CD4-positive, alpha-beta T cell treated with Interleukin-15 for 4 hours (primary cell): ENCODE results near the gene FHDC1.

Experiments used
- DNase-seq: peaks from one replicate; pipeline ENCODE4 v3.0.0-alpha.2; 2020; ENCODE audit warnings: low spot score

The FHDC1 gene

DNA sequence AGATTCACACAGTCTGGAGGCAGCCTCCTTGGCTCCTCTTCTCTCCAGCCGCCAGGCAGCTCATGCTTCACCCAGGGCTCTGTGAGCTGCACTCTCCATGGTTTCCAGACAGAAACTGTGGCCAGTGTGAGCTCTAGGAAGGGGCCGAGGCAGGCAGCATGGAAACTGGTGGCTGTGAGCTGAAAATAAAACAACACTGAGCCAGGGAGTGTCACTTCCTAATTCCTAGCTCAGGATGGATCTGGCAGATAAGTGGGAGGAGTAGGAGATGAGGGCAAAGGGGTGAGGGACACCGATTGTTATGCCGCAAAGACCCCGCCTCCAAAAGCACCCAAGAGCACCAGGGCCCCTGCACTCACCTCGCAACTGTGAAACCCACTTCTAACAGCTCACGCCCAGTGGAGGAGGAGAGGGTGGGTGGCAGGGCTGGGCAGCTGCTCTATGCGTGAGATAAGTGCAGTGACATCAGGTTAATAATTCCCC is 69.8 kb downstream of the FHDC1 start:
- no peak for DNase-seq

- DNase-seq = no peak
These were observed 72.6 kb downstream of the FHDC1 start for GRCh38 chr4:153008578-153009199.

- no peak for DNase-seq
These were observed 74.0 kb downstream of the FHDC1 start for GRCh38 chr4:153010146-153010545.

DNA sequence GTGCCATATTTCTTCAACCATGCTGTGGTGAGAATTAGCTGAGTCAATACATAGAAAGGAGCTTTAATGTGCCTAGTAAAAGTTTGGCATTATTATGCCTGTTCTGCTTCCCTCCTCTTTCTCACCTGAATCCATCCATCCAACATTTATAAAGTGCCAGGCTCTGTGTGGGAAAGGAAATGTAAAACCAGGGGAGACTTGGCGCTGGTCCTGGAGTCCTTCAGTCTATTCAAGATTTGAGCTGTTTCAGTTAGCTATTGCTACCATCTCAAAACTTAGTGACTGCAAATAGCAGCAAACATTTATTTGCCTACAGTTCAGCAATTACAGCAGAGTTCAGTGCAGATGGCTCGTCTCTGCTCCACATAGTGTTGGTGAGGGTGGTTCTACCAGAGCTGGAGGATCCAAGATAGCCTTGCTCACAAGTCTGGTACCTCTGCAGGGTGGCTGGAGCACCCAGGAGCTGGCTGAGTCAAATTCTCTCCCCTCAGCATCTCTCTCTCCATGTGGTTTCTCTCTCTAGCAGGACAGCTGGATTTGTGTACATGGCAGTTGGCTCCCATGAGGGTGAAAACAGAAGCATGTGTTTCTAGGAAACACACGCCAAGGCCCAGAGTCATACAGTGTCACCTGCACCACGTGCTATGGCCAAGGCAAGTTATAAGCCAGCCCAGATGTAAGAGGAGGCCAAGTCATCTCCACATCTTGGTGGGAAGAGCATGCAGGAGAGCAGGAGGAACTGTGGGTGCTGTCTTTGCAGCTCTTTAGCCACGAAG is 77.3 kb downstream of the FHDC1 start:
- DNase-seq = no peak

DNA sequence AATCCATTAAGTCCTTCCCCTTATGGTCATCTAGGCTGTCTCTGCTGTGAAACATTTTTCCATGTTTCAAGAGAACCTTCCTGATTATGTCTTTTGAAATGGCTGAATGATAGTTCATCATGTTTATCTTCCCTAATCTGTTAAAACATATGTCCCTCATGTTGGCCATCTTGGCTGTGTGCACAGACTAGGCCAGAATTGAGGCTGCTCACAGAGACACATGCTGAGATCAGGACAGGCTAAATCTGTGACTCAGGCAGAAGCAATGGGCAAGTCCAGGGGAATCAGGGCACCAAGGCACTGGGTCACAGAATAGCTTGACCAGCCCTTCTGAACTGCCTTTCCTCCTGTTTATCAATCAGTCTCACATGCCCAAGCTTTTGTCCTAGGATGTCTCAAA is 78.3 kb downstream of the FHDC1 start:
- DNase-seq = no peak

- no peak for DNase-seq
These were observed 80.5 kb downstream of the FHDC1 start for GRCh38 chr4:153016592-153016991.

GRCh38 chr4:153018031-153018430 is 81.9 kb downstream of the FHDC1 start:
- no peak for DNase-seq

- no peak for DNase-seq
These were observed 82.6 kb downstream of the FHDC1 start for GRCh38 chr4:153018684-153019083.

DNA sequence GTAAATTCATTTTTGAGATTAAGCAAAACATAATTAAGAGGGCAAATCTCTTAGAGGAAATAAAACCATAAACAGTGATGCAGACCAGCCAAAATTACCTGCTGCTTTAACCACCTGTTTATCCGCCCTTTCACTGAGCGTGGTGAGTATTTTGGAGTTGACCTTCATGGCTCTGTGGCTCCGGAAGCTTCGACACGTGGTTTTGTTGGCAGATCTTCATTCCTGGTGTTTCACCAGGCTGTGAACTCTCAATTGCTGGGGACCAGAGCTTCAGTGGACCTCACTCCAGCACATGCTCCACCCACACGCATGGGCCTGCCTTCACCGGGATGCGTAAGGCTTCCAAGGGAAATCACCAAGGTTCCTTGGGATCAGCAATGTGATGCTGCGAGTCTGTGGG is 83.8 kb downstream of the FHDC1 start:
- DNase-seq = no peak

DNA sequence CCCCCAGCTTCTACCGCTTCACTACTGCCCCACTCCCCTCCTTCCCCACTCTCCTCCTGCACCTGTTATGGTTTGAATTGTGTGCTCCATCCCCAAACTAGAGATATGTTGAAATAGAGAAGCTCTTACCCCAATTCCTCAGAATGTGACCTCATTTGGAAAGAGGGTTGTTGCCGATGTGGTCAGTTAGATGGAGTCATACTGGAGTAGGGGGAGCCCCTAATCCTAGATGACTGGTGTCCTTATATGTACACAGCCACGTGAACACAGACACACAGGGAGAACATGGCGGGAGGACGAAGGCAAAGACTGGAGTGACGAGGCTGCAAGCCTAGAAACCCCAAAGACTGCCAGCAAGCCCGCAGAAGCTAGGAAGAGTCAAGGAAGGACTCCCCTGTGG is 84.3 kb downstream of the FHDC1 start:
- DNase-seq = no peak

GRCh38 chr4:153021276-153021675 is 85.2 kb downstream of the FHDC1 start:
- DNase-seq = no peak

GRCh38 chr4:153022241-153022715 is 86.2 kb downstream of the FHDC1 start:
- DNase-seq = no peak

- DNase-seq = no peak
These were observed 87.0 kb downstream of the FHDC1 start for GRCh38 chr4:153023139-153023538.

DNA sequence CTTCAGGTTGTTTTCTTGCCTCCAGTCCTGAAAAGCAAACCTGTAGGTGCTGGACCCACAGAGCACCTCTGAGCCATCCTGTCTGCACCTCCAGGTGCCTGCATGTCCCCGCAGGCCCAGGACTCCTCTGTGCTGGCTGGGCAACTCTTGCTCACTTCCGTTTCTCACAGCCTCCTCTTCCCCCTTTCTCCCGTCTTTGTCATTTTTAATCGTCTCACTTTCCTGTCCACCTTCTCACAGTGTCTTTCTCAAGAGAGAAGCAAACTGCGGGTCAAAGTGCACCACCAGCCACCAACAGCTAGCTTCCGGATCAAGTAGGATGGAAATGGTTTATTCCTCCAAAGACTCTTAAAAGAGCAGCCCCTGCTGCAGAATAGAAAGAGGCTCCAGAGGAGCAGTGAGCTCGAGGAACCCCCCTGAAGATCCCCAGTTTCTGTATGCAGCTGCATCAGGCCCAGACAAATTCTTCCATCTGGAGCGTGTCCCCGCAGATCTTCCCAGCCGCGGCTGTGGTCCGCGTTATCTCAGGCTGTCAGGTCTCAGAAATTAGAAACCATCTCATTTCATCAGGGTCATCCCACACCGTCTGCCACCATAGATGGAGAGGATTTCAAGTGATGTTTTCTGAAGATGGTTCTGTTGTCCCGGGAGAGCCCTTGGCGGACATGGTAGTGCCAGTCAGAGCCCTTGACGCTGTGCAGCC is 87.7 kb downstream of the FHDC1 start:
- no peak for DNase-seq

GRCh38 chr4:153024466-153024865 is 88.3 kb downstream of the FHDC1 start:
- no peak for DNase-seq

GRCh38 chr4:153025406-153025805 is 89.3 kb downstream of the FHDC1 start:
- no peak for DNase-seq

- DNase-seq = no peak
These were observed 90.6 kb downstream of the FHDC1 start for GRCh38 chr4:153026591-153027346.

DNA sequence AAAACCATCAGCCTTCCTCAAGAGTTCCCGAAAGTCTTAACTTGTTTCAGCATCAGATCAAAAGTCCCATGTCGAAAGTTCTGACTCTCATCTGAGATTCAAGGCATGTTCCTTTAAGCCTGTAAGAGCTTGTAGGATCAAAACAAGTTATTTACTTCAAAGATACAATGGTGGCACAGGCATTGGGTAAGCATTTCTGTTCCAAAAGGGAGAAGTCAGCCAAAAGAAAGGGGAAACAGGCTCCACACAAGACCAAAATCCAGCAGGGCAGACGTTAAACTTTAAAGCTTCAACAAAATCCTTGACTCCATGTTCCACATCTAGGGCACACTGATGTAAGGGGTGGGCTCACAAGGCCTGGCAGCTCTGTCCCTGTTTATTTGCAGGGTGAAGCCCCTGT is 91.7 kb downstream of the FHDC1 start:
- no peak for DNase-seq

DNA sequence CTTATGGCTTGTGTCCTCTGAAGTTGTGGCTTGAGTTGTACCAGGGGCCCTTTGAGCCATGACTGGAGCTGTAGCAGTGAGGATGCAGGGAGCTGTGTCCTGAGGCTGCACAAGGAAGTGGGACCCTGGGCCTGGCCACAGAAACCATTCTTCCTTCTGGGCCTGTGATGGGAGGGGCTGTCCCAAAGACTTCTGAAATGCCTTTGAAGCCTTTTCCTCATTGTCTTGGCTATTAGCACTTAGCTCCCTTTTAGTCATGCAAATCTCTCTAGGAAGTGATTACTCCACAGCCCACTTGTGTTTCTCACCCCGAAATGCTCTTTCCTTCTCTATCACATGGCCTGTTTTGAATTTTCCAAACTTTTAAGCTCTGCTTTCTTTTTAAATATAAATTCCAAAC is 92.4 kb downstream of the FHDC1 start:
- DNase-seq = no peak
